HT1080 (cell line): Measurements from ENCODE around the gene ANKRD1. TPM values are rescaled to one million over a fixed set of nuclear protein-coding genes. Genes with fewer than 3 reads are reported as not detected.
A peak's percentile ranks its signal among the peaks of the same experiment; 100 is the strongest.

ENCODE experiments used
- DNase-seq: peaks from one replicate; pipeline ENCODE4 v3.0.0-alpha.2; 2015; ENCODE audit warnings: low read depth
- total RNA-seq: library from RNA; depleted of rRNA; stranded (reverse); fragments of >200 nt; shearing (Covaris generic); gene quantifications from 2 replicates; pipeline ENCODE4 v1.2.3, GENCODE V29; 2014

The ANKRD1 gene
- total RNA-seq, 1 experiment from 2014 or later, result 75.3 TPM

GRCh38 chr10:90936276-90936659 lies 15.4 kb upstream of the ANKRD1 start:
- DNase-seq, result no peak

GRCh38 chr10:90935581-90936275 lies 14.8 kb upstream of the ANKRD1 start:
- peak; percentile 32 for DNase-seq

- peak; percentile 95 for DNase-seq
Observed at GRCh38 chr10:90930971-90931871, 10.3 kb upstream of the ANKRD1 start.

- DNase-seq, result peak; percentile 82
Observed at GRCh38 chr10:90930070-90930837, 9.4 kb upstream of the ANKRD1 start.

DNA sequence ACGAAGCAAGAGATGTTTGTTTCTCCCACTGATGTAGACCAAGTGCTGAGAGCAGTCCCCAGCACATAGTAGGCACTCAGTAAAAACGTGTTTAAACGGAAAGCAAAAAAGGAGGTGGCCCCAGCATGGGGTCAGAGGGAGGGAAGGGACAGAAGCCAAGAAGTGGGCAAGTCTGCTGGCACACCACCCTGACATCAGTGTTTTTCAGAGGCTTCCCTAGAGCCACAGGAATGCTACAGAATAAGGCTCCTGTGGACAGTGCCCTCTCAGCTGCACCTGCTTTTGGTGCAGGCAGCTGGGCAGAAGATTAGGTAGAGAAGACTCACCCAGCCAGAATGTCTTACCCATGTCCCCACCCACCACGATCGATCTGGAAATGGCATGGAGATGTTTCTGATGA lies 8.3 kb upstream of the ANKRD1 start:
- no peak for DNase-seq

DNA sequence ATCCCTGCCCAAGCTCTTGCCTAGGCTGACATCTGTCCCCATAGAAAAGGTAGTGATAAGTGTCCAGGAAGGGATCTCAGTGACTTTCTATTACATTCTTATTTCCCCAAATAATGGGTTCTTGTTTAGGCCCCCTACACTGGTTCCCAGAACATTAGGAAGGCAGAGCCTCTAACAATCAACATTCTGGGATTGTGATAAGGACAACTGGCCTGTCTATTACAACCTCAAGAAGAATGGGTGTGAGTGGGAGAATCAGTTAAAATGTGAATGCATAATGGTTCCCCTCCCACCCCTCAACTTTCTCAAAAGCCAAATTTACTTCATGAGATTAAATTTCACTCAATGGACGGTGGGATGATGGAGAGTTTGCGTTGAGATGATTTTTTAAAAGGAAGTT lies 6.4 kb upstream of the ANKRD1 start:
- DNase-seq, result no peak

- DNase-seq, result no peak
Observed at GRCh38 chr10:90925079-90926029, 4.5 kb upstream of the ANKRD1 start.

GRCh38 chr10:90924552-90924951 lies 3.7 kb upstream of the ANKRD1 start:
- DNase-seq, result no peak

DNA sequence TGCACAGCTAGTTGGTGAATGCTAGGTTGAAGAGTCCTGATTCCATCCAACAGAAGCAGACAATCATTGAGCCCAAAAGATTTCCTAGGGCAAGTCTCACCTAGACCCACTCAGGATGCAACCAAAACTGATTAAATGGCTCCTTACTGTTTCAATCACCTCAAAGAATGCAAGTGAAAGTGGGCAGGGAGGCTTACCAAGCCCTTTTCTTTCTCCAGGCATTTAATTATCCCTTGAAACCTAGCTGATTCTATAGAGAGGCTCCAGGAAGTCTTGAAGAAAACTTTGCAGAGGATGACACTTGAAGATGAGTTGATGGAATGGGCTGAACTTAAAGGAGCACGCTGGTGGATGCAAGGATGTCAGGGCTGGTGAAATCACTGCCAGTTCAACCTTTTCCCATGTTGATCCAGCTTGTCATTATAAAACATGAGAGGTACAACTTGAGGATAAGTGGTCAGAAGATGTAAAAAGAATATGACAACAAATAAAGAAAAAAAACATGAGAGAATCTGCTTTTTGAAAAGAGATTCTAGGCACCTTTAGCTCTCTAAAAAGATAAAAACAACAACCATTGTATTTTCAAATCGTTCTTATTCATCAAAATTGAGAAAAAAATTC lies 2.3 kb upstream of the ANKRD1 start:
- DNase-seq, result no peak

DNA sequence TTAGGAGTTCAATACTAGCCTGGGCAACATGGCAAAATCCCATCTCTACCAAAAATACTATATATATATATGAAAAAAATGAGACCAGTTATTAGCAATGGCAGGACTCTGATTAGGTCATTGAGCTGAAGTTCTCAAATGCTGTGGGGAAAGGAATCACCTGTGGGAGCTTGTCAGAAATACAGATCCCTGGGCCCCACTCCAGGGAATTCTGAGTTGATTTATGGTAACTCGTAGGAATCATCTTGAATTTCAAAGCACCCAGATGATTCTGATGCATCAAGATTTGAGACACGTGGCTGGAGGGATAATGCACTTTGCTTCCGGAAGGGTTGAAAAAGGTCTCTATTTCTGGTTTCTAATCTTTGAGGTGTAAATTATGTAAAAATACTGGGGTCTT lies 1.0 kb upstream of the ANKRD1 start:
- DNase-seq, result no peak

- DNase-seq, result no peak
Observed at GRCh38 chr10:90919683-90920574, 958 bp downstream of the ANKRD1 start.

- DNase-seq, result no peak
Observed at GRCh38 chr10:90917968-90918318, 2.9 kb downstream of the ANKRD1 start.

DNA sequence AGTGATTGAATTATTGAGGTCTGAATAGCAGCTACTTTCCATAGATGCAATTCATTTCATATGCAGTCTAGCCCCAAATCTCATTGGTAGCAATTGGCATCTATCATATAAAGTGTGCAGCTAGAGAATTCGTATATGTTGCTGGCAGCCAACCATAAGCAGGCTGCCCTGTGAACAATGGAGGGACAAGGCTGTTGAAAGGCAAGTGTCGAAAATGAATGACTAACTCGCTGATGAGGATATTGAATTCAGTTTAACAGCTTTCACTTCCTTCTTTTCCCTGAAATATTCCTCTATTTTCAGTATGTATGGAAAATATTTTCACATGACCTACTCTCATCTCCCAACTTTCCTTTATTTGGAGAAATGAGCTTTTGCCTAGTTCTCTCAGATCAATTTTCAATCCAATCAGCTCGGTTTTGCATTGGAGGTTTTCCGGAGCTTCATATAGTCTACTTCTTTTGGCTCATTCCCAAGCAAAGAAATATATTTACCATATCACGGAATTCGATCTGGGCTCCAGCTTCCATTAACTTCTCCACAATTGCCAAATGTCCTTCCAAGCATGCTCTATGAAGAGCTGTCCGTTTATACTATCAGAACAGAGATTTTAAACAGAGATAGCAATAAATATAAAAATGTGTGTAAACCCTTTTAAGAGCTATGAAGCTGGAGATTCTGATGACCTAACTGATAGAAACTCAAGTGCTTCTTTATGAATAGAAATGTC lies 3.5 kb downstream of the ANKRD1 start:
- DNase-seq, result no peak

GRCh38 chr10:90916392-90917237 lies 4.3 kb downstream of the ANKRD1 start:
- no peak for DNase-seq

- DNase-seq, result no peak
Observed at GRCh38 chr10:90915766-90916075, 5.2 kb downstream of the ANKRD1 start.

DNA sequence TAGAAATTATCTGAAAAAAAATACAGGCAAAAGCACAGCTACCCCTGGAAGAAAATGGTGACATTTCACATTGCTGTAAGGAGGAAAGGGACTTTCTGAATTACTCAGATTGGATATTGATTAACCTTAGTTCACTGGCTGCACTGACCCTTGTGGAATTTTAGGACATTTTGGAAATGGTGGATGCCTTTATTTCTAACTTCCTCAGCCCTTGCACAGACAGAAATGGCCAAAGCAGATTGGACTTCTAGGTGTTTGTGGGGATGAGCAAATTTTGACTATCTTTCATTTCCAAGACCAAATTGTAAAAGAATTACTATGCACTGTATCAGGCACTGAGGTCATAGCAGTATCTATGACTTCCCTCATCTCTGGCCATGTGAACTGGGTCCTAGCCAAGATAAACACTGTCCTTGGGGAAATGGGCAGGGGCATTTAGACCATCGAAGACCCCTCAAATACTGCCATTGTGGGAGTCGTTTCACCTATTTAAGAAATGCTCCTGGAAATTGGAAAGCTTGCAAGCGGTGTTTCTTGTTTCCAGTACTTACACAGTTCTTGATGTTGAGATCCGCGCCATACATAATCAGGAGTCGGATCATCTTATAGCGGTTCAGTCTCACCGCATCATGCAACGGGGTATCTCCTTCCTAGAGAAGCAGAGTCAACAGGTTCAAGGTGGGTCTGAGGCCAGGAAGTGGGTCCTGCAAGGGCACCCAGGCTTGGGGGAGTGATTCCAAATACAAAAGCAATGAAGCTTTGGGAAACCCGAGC lies 5.7 kb downstream of the ANKRD1 start:
- DNase-seq, result no peak

DNA sequence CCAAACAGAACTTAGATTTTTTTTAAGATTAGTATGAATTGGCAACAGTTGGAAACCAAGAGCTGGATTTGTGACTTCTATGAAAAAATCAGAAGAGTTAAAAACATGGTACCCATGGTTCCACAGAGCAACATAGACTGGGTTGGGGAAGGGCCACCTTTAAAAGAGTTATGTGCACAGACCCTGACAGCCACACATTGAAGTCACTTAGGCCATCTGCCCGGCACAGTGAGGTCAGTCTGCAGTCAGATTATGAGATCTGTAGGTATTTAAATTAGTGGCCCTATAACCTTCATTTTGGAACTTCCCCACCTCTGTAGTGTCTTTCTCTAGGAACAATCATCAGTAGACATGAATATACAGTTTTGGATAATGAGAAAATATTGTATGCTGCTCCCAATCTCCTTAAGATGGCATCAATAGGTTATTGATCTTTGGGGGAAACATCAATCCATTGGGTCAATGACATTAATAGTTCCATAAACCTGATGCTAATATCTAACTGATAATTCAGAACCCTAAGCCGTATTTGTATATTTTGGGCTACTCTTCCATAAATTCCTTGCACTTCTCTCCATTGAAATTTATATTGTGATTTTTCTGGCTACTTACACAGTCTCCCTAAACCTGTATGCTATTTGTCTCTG lies 7.0 kb downstream of the ANKRD1 start:
- DNase-seq, result no peak
